GM20000 (cell line): ENCODE measurements around the gene VEPH1.

Experiments
- DNase-seq: peaks from one replicate; pipeline ENCODE4 v3.0.0; 2012; ENCODE audit warnings: low spot score
- CTCF ChIP-seq: IDR thresholded peaks from 2 replicates; pipeline ENCODE4 v1.5.1; 2012; ENCODE audit warnings: mild to moderate bottlenecking, control low read depth; ENCODE audit errors: extremely low read depth, missing control alignments

The VEPH1 gene

GRCh38 chr3:157392104-157392503, 111.1 kb downstream of the VEPH1 start:
- TF ChIP-seq CTCF, result no peak
- no peak for DNase-seq

GRCh38 chr3:157390713-157391515, 112.3 kb downstream of the VEPH1 start:
- DNase-seq, result no peak
- TF ChIP-seq CTCF, result no peak

- no peak for TF ChIP-seq CTCF
- DNase-seq, result no peak
Observed at GRCh38 chr3:157388976-157389375, 114.2 kb downstream of the VEPH1 start.

GRCh38 chr3:157387708-157388435, 115.3 kb downstream of the VEPH1 start:
- DNase-seq, result no peak
- no peak for TF ChIP-seq CTCF

GRCh38 chr3:157384491-157384890, 118.7 kb downstream of the VEPH1 start:
- no peak for DNase-seq
- no peak for TF ChIP-seq CTCF

- no peak for DNase-seq
- no peak for TF ChIP-seq CTCF
Observed at GRCh38 chr3:157384031-157384430, 119.2 kb downstream of the VEPH1 start.

GRCh38 chr3:157381606-157382005, 121.6 kb downstream of the VEPH1 start:
- no peak for TF ChIP-seq CTCF
- DNase-seq, result no peak
